GM21447 (cell line): ENCODE measurements around the gene RAB40B.

Experiments
- ATAC-seq: cut with Tn5 transposase; IDR thresholded peaks from one replicate; pipeline ENCODE4 v1.9.1; 2021; ENCODE audit not compliant: unreplicated experiment

Gene RAB40B

GRCh38 chr17:82716203-82717010 is 17.9 kb upstream of the RAB40B start, which contains the start of gene FN3KRP:
TSS of gene FN3KRP (plus strand) at chr17:82716706. CDS start at chr17:82716756, 50 bp downstream.
- peak; percentile 69 for ATAC-seq

- ATAC-seq, result no peak
Measured at GRCh38 chr17:82713071-82713723, 14.7 kb upstream of the RAB40B start.

GRCh38 chr17:82710499-82711232 is 12.2 kb upstream of the RAB40B start:
- no peak for ATAC-seq

- ATAC-seq, result no peak
Measured at GRCh38 chr17:82709676-82710498, 11.4 kb upstream of the RAB40B start.

- no peak for ATAC-seq
Measured at GRCh38 chr17:82709024-82709675, 10.7 kb upstream of the RAB40B start.

GRCh38 chr17:82705756-82706155 is 7.3 kb upstream of the RAB40B start:
- no peak for ATAC-seq

- no peak for ATAC-seq
Measured at GRCh38 chr17:82704886-82705285, 6.4 kb upstream of the RAB40B start.

- no peak for ATAC-seq
Measured at GRCh38 chr17:82703935-82704865, 5.7 kb upstream of the RAB40B start.

- no peak for ATAC-seq
Measured at GRCh38 chr17:82703036-82703745, 4.7 kb upstream of the RAB40B start.

GRCh38 chr17:82702231-82702927 is 3.9 kb upstream of the RAB40B start:
- no peak for ATAC-seq

- ATAC-seq, result no peak
Measured at GRCh38 chr17:82699551-82699950, 1.1 kb upstream of the RAB40B start.

GRCh38 chr17:82698974-82699442 is 510 bp upstream of the RAB40B start:
- peak; percentile 2 for ATAC-seq

- no peak for ATAC-seq
Measured at GRCh38 chr17:82697808-82698064, 762 bp downstream of the RAB40B start.

GRCh38 chr17:82696916-82697807 is 1.3 kb downstream of the RAB40B start:
- ATAC-seq, result no peak

- no peak for ATAC-seq
Measured at GRCh38 chr17:82696259-82696658, 2.2 kb downstream of the RAB40B start.

GRCh38 chr17:82694647-82695046 is 3.9 kb downstream of the RAB40B start:
- ATAC-seq, result no peak
